Liver (tissue), 9 donors: Measurements from ENCODE around the gene LCP2. TPM values are rescaled to one million over a fixed set of nuclear protein-coding genes. Genes with fewer than 3 reads are reported as not detected.
A peak's percentile ranks its signal among the peaks of the same experiment; 100 is the strongest.

Experiments
- DNase-seq: peaks from one replicate; pipeline ENCODE4 v3.0.0-alpha.2; 2017; ENCODE audit warnings: low spot score
- H3K27ac ChIP-seq, 2 donors: one replicate each; pipeline ENCODE4 v1.7.0; 2013; ENCODE audit warnings: inconsistent platforms in 2 of 2, low read length in 2 of 2, control low read depth in 1 of 2, low read depth in 1 of 2, mild to moderate bottlenecking in 1 of 2
- H3K27me3 ChIP-seq, 4 donors: one replicate each; pipeline versions ENCODE4 v1.6.1 to v1.7.0; 2013; ENCODE audit warnings: low read length in 3 of 4, inconsistent platforms in 1 of 4, mild to moderate bottlenecking in 1 of 4, moderate library complexity in 1 of 4; ENCODE audit not compliant: control insufficient read depth in 4 of 4, insufficient read depth in 4 of 4
- H3K36me3 ChIP-seq, 4 donors: one replicate each; pipeline versions ENCODE4 v1.6.1 to v1.7.0; 2013; ENCODE audit warnings: low read length in 3 of 4, mild to moderate bottlenecking in 3 of 4, low read depth in 1 of 4, moderate library complexity in 1 of 4; ENCODE audit not compliant: control insufficient read depth in 4 of 4, insufficient read depth in 3 of 4
- H3K4me1 ChIP-seq, 4 donors: one replicate each; pipeline versions ENCODE4 v1.6.1 to v1.7.0; 2013; ENCODE audit warnings: low read length in 3 of 4, mild to moderate bottlenecking in 3 of 4, moderate library complexity in 1 of 4; ENCODE audit not compliant: control insufficient read depth in 4 of 4, insufficient read depth in 4 of 4
- H3K4me3 ChIP-seq, 3 donors: one replicate each; pipeline versions ENCODE4 v1.6.1 to v1.7.0; 2013; ENCODE audit warnings: low read length in 3 of 3, control low read depth in 1 of 3, low read depth in 1 of 3, mild to moderate bottlenecking in 1 of 3
- H3K9ac ChIP-seq, 2 donors: one replicate each; pipeline ENCODE4 v1.7.0; 2013; ENCODE audit warnings: low read length in 2 of 2, mild to moderate bottlenecking in 2 of 2, moderate library complexity in 2 of 2, control low read depth in 1 of 2, low read depth in 1 of 2
- H3K9me3 ChIP-seq, 4 donors: one replicate each; pipeline versions ENCODE4 v1.6.1 to v1.7.0; 2013; ENCODE audit warnings: low read length in 3 of 4; ENCODE audit not compliant: control insufficient read depth in 4 of 4
- EGR1 ChIP-seq, 2 donors: IDR thresholded peaks; 2 replicates each; pipeline ENCODE4 v1.6.1; 2016 to 2018; ENCODE audit warnings: antibody characterized with exemption in 2 of 2, low read depth in 2 of 2
- FOXA1 ChIP-seq: IDR thresholded peaks from 2 replicates; pipeline ENCODE4 v1.6.1; 2016; ENCODE audit warnings: antibody characterized with exemption
- FOXA2 ChIP-seq: IDR thresholded peaks from 2 replicates; pipeline ENCODE4 v1.6.1; 2016; ENCODE audit warnings: antibody characterized with exemption
- GABPA ChIP-seq, 2 donors: IDR thresholded peaks in 1 of 2; conservative IDR thresholded peaks in 1 of 2; 2 replicates each; pipeline ENCODE4 v1.6.1; 2016; ENCODE audit warnings: antibody characterized with exemption in 2 of 2, mild to moderate bottlenecking in 1 of 2, moderate library complexity in 1 of 2
- HNF4G ChIP-seq: IDR thresholded peaks from 2 replicates; pipeline ENCODE4 v1.6.1; 2016; ENCODE audit warnings: antibody characterized with exemption
- JUND ChIP-seq, 2 donors: IDR thresholded peaks; 2 replicates each; pipeline ENCODE4 v1.6.1; 2016; ENCODE audit warnings: antibody characterized with exemption in 2 of 2
- NR2F2 ChIP-seq: IDR thresholded peaks from 2 replicates; pipeline ENCODE4 v1.6.1; 2016; ENCODE audit warnings: antibody characterized with exemption
- RAD21 ChIP-seq, 2 donors: IDR thresholded peaks; 2 replicates each; pipeline ENCODE4 v1.6.1; 2016; ENCODE audit warnings: antibody characterized with exemption in 2 of 2, mild to moderate bottlenecking in 2 of 2
- RXRA ChIP-seq, 2 donors: IDR thresholded peaks; 2 replicates each; pipeline ENCODE4 v1.6.1; 2017 to 2018; ENCODE audit warnings: antibody characterized with exemption in 2 of 2, mild to moderate bottlenecking in 1 of 2
- SP1 ChIP-seq: IDR thresholded peaks from 2 replicates; pipeline ENCODE4 v1.6.1; 2018; ENCODE audit warnings: antibody characterized with exemption, mild to moderate bottlenecking
- TAF1 ChIP-seq: conservative IDR thresholded peaks from 2 replicates; pipeline ENCODE4 v1.6.1; 2016; ENCODE audit warnings: antibody characterized with exemption, mild to moderate bottlenecking
- YY1 ChIP-seq: IDR thresholded peaks from 2 replicates; pipeline ENCODE4 v1.6.1; 2016; ENCODE audit warnings: antibody characterized with exemption, mild to moderate bottlenecking
- WGBS: extraction: QIAGEN DNeasy Blood & Tissue Kit; methylation state at CpG from one replicate; pipeline ENCODE4 v1.1.7; 2013; 5-methylcytosine and 5-hydroxymethylcytosine counted together
- polyA plus RNA-seq, 2 donors: library from polyadenylated mRNA; stranded (reverse) in 1 of 2; unstranded in 1 of 2; fragments of 200-250 nt in 1 of 2; fragments of >200 nt in 1 of 2; fragmentation: Nextera tagmentation in 1 of 2; extraction: Ambion mirVana in 1 of 2; gene quantifications; one replicate each; pipeline versions ENCODE4 v1.2.1 to v1.2.3, GENCODE V29; 2013 to 2015
- total RNA-seq, 2 donors: library from RNA; depleted of rRNA; stranded (reverse); fragments of >200 nt; gene quantifications; one replicate each; pipeline ENCODE4 v1.2.3, GENCODE V29; 2014
- TF ChIP-seq, protein P1 (sequence below): IDR thresholded peaks from 2 replicates; pipeline ENCODE4 v1.6.1; 2016; ENCODE audit warnings: antibody characterized with exemption
- TF ChIP-seq, protein P2 (sequence below): fragments of 150-350 bp; IDR thresholded peaks from 2 replicates; pipeline ENCODE4 v1.5.1; 2017; ENCODE audit warnings: improper control_type of control experiment, low read depth, low read length; ENCODE audit not compliant: missing input control
- TF ChIP-seq, protein P3 (sequence below): IDR thresholded peaks from 2 replicates; pipeline ENCODE4 v1.6.1; 2016; ENCODE audit warnings: antibody characterized with exemption
- TF ChIP-seq, protein P4 (sequence below): IDR thresholded peaks from 2 replicates; pipeline ENCODE4 v1.6.1; 2016; ENCODE audit warnings: antibody characterized with exemption
- TF ChIP-seq, protein P5 (sequence below): IDR thresholded peaks from 2 replicates; pipeline ENCODE4 v1.6.1; 2016; ENCODE audit warnings: antibody characterized with exemption, mild to moderate bottlenecking
- donor health status: healthy.
- donor health status: healthy.
- donor health status: healthy.
- donor health status: healthy.
- donor health status: healthy.

The LCP2 gene
- total and polyA plus RNA-seq, 4 donors = 3.6 to 16.3 (median 6.7) TPM

DNA sequence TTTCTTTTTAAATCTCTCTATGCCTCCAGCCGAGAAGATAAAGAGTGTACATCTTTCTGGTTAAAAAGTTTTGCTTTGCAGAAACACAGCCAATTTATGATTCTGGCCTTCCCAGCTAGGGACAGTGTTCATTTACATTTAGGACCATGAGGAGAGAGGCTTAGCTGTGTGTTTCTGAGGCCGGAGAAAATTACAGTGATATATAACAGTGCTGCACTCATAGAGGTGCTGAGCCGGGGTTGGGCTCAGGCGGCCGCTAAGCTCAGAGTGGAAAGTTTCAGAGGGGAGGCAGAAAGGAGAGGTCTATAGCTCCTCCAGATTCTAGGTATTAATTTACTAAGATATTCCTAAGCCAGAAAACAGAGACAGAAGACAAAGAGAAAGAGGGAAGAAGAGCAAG, 37.0 kb upstream of the LCP2 start:
- no peak overlapping the region for H3K27ac ChIP-seq
- TF ChIP-seq SP1 (no peak), HNF4G (no peak), RAD21 (IDR thresholded peaks at IDR 0.05) (no peak), NR2F2 (no peak), RXRA (IDR thresholded peaks at IDR 0.05) (no peak), TAF1 (no peak), FOXA2 (no peak), GABPA (IDR thresholded peaks at IDR 0.05 in 1 of 2, conservative IDR thresholded peaks at IDR 0.05 in 1 of 2) (no peak), FOXA1 (no peak)
- TF ChIP-seq, protein P1, sequence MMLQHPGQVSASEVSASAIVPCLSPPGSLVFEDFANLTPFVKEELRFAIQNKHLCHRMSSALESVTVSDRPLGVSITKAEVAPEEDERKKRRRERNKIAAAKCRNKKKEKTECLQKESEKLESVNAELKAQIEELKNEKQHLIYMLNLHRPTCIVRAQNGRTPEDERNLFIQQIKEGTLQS = no peak
- TF ChIP-seq, protein P2, sequence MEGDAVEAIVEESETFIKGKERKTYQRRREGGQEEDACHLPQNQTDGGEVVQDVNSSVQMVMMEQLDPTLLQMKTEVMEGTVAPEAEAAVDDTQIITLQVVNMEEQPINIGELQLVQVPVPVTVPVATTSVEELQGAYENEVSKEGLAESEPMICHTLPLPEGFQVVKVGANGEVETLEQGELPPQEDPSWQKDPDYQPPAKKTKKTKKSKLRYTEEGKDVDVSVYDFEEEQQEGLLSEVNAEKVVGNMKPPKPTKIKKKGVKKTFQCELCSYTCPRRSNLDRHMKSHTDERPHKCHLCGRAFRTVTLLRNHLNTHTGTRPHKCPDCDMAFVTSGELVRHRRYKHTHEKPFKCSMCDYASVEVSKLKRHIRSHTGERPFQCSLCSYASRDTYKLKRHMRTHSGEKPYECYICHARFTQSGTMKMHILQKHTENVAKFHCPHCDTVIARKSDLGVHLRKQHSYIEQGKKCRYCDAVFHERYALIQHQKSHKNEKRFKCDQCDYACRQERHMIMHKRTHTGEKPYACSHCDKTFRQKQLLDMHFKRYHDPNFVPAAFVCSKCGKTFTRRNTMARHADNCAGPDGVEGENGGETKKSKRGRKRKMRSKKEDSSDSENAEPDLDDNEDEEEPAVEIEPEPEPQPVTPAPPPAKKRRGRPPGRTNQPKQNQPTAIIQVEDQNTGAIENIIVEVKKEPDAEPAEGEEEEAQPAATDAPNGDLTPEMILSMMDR = no peak
- TF ChIP-seq, protein P3, sequence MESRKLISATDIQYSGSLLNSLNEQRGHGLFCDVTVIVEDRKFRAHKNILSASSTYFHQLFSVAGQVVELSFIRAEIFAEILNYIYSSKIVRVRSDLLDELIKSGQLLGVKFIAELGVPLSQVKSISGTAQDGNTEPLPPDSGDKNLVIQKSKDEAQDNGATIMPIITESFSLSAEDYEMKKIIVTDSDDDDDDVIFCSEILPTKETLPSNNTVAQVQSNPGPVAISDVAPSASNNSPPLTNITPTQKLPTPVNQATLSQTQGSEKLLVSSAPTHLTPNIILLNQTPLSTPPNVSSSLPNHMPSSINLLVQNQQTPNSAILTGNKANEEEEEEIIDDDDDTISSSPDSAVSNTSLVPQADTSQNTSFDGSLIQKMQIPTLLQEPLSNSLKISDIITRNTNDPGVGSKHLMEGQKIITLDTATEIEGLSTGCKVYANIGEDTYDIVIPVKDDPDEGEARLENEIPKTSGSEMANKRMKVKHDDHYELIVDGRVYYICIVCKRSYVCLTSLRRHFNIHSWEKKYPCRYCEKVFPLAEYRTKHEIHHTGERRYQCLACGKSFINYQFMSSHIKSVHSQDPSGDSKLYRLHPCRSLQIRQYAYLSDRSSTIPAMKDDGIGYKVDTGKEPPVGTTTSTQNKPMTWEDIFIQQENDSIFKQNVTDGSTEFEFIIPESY = no peak
- TF ChIP-seq, protein P4, sequence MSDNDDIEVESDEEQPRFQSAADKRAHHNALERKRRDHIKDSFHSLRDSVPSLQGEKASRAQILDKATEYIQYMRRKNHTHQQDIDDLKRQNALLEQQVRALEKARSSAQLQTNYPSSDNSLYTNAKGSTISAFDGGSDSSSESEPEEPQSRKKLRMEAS = no peak
- TF ChIP-seq, protein P5, sequence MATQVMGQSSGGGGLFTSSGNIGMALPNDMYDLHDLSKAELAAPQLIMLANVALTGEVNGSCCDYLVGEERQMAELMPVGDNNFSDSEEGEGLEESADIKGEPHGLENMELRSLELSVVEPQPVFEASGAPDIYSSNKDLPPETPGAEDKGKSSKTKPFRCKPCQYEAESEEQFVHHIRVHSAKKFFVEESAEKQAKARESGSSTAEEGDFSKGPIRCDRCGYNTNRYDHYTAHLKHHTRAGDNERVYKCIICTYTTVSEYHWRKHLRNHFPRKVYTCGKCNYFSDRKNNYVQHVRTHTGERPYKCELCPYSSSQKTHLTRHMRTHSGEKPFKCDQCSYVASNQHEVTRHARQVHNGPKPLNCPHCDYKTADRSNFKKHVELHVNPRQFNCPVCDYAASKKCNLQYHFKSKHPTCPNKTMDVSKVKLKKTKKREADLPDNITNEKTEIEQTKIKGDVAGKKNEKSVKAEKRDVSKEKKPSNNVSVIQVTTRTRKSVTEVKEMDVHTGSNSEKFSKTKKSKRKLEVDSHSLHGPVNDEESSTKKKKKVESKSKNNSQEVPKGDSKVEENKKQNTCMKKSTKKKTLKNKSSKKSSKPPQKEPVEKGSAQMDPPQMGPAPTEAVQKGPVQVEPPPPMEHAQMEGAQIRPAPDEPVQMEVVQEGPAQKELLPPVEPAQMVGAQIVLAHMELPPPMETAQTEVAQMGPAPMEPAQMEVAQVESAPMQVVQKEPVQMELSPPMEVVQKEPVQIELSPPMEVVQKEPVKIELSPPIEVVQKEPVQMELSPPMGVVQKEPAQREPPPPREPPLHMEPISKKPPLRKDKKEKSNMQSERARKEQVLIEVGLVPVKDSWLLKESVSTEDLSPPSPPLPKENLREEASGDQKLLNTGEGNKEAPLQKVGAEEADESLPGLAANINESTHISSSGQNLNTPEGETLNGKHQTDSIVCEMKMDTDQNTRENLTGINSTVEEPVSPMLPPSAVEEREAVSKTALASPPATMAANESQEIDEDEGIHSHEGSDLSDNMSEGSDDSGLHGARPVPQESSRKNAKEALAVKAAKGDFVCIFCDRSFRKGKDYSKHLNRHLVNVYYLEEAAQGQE = no peak
- H3K9me3 ChIP-seq = no peaks in the 10 kb centered on the region
- WGBS = 79% methylated on average over 5 of the region's 5 CpGs
- no peaks in the 10 kb centered on the region for H3K36me3 ChIP-seq
- H3K4me1 ChIP-seq = peaks cover 0 to 2% (median 0%) of the 10 kb centered on the region in 4 donors
- H3K4me3 ChIP-seq = no peak overlapping the region
- H3K9ac ChIP-seq = no peak overlapping the region
- no peak for DNase-seq
- H3K27me3 ChIP-seq = no peaks in the 10 kb centered on the region

DNA sequence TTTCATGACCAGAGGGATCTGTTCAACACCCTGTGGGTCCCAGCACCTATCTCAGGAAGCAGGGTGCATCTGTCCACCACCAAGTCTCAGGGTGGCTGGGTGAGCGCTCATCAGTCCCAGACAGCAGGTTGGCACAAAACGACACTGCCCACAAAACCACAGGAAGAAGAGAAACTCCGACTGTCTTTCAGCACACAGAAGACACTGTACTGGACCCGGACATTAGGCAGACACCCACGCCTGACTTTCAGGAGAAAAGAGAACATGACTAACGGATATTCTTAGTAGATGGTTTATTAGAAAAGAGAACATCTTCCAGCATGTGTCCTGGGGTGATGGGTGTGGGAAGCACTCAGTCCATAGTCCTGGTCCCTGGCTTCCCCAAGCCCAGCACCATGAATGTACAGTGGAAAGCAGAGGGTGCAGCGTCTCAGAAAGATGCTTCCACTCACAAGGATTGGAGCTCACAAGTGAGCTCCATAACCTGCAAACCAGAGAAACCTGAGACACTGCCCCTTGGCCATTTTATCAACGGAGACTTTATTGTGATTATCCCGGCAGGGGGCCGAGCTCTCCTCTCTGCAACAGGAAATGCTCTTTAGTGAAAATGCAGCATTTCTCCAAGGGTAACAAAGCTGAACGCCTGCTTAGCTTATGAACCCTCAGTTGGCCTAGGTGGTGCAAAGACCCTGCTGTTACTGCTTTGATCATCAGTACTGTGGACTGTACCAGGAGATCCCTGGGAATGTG, 35.8 kb upstream of the LCP2 start:
- Histone ChIP-seq H3K27me3 (no peaks in the 10 kb centered on the region), H3K36me3 (no peaks in the 10 kb centered on the region), H3K4me1 (peaks cover 0 to 2% (median 0%) of the 10 kb centered on the region in 4 donors), H3K4me3 (no peak overlapping the region), H3K9me3 (no peaks in the 10 kb centered on the region), H3K27ac (peak overlapping the region; percentile 19 to 49), H3K9ac (no peak overlapping the region)
- no peak for DNase-seq
- 44% methylated on average over 11 of the region's 11 CpGs for WGBS
- TF ChIP-seq YY1 (no peak), SP1 (no peak), JUND (IDR thresholded peaks at IDR 0.05) (no peak), NR2F2 (no peak), FOXA2 (no peak), HNF4G (no peak), FOXA1 (no peak), GABPA (IDR thresholded peaks at IDR 0.05 in 1 of 2, conservative IDR thresholded peaks at IDR 0.05 in 1 of 2) (no peak), EGR1 (IDR thresholded peaks at IDR 0.05; ENCODE audit: low read depth in 2 of 2) (no peak), RAD21 (IDR thresholded peaks at IDR 0.05) (no peak)
- TF ChIP-seq, protein P2 = no peak
- TF ChIP-seq, protein P5 = no peak
